ENCODE measurements around the gene DSTYK.
"Not testable (repeated sequence)": the region's sequence is repeated elsewhere in the genome, so short reads cannot be mapped to it uniquely, and the experiment has no call there.

Gene DSTYK

GRCh38 chr1:205170532-205171269, 40.8 kb downstream of the DSTYK start:
- DNase-seq (ENCODE audit: low spot score): no peak

DNA sequence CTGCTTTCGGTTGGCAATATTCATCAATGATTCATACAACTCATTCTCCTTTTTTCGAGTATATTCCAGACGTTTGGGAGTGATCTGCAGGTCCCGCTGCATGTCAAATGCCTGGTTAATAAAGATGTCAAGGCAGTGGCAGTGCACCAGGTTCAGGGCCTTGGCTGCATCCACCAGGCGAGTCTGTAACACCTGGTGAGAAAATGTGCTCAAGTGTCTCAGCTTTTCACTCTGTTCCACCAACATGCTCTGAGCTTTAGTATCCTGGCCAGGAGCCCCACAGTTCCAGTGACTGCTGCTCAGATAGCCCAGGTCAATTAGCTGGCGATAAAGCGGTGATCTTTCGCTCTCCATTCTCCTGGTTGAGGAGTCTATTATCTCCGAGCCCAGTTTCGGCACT, 42.3 kb downstream of the DSTYK start:
- DNase-seq (ENCODE audit: low spot score): no peak

GRCh38 chr1:205168291-205168690, 43.2 kb downstream of the DSTYK start:
- no peak for DNase-seq (ENCODE audit: low spot score)

GRCh38 chr1:205162301-205162700, 49.2 kb downstream of the DSTYK start:
- no peak for DNase-seq (ENCODE audit: low spot score)

DNA sequence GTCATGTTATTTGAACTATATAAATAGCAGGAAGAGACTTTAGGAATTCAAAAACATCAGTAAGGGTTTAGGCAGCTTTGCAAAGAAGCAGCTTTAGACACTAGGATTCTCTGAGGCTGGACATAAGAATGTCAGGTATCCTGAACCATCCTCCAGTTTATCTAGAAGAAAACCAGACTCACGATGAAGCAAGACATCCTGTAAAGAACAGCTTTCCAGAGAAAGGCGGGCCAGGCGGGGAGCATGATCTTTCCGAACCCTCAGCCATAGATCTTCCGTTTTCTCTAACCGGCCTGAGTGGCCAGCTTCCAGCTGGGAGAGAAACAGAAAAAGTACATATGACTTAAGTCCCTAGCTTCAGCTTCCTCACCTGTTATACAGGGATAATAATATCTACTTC, 50.4 kb downstream of the DSTYK start:
- DNase-seq (ENCODE audit: low spot score): no peak

DNA sequence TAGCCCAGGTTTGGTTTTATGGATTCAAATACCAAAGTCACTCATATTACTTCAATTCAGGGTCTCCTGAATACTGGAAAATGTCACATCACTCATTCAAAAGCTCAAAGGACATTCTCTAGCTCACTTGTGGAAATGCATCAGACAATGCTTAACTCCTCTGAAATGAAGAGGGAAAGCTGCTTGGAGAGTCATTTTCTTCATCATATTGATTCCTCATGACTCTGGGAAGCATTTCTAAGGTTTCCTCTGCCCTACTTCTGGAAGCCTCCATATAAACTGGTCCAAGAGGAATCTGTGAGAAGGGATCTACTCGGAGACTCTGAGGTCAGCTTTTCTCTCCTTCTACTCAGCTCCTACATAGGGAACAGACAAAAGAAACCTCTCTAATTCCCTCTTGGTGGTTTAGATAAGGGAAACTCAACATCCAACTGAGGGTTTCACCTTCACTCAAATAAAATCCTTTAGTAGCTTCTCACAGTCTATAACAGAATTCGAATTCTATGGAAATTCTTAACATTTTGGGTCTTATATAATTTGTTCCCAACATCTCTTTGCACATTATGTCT, 53.4 kb downstream of the DSTYK start:
- no peak for DNase-seq (ENCODE audit: low spot score)

DNA sequence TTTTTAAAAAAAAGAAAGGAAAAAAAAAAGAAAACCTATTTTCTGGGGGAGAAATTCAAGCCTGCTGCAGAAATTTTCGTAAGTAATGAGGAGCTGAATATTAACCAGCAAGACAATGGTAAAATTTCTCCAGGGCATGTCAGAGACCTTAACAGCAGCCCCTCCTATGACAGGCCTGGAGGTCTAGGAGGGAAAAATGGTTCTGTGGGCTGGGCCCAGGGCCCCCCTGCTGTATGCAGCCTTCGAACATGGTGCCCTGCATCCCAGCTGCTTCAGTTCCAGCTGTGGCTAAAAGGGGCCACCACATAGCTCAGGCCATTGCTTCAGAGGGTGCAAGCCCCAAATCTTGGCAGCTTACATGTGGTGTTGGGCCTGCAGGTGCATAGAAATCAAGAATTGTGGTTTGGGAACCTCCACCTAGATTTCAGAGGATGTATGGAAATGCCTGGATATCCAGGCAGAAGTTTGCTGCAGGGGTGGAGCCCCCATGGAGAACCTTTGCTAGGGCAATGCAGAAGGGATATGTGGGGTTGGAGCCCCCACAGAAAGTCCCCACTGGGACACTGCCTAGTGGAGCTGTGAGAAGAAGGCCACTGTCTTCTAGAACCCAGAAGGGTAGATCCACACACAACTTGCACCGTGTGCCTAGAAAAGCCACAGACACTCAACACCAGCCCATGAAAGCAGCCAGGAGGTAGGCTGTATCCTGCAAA, 55.7 kb downstream of the DSTYK start:
- not testable (repeated sequence) for DNase-seq (ENCODE audit: low spot score)

DNA sequence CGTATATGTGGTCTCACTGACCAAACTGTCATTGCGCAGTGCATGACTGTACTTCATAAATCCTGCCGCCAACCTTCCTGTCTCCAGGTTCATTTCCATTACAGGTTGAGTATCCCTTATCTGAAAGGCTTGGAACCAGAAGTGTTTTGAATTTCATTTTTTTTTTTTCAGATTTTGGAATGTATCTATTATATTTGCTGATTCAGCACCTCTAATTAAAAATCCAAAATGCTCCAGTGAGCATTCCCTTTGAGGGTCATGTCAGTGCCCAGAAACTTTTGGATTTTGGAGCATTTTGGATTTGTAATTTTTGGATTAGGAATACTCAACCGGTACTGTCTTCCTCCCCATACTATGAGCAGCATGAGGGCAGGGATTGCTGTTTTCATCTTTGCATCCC, 59.0 kb downstream of the DSTYK start:
- DNase-seq (ENCODE audit: low spot score): no peak

DNA sequence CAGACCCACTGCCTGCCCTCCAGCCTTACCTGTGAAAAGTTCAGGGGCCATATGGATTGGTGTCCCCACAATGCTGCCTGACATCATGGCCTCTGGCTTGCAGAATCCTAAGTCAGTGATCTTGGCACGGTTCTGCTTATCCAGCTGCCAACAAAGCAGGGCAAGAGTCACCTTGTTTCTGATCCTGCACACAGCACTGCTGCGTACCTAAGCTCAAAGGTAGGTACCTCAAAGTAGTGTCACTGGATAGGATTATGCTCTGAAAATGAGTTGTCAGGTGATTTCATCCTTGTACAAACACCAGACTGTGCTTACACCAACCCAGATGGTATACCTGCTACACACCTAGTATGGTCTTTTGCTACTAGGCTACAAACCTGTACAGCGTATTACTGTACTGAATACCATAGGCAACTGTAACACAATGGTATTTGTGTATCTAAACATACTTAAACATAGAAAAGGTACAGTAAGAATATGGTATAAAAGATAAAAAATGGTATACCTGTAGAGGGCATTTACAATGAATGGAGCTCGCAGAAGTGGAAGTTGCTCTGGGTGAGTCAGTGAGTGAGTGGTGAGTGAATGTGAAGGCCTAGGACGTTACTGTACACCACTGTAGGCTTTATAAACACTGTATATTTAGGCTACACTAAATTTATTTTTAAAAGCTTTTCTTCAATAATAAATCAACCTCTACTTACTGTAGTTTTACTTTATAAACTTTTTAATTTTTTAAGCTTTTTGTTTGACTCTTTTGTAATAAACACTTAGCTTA, 60.7 kb downstream of the DSTYK start:
- DNase-seq (ENCODE audit: low spot score): no peak

DNA sequence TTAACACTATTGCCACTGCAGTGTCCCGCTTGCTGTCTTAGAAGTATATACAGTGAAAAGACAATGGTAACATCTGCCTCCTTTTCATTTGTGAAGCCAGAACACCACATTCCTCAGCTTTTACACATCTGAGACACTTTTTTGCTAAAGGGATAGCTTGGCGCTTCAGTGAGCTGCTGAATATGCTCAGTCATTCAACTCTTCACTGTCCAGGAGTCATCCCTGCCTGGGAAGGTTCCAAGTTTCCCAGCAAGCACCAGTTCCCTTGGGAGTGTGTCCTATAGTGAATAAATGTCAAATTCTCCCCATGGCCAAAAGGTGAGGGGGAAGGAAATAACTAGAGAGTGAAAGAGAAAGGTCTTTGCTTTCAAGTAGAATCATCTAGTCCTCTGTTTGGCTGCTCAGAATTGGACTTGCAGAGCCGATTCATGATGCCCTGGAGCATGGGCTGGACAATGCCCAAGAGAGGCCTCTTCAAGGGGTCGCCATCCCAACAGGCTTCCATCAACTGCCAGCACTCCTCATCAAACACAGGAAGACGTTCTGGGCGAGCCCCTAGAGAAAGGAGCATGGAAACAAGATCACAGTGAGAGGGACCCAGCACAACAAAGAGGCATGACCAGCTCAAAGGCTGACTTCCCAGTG, 64.2 kb downstream of the DSTYK start:
- DNase-seq (ENCODE audit: low spot score): no peak

- no peak for DNase-seq (ENCODE audit: low spot score)
These were observed 66.8 kb downstream of the DSTYK start for GRCh38 chr1:205144751-205145150.

DNA sequence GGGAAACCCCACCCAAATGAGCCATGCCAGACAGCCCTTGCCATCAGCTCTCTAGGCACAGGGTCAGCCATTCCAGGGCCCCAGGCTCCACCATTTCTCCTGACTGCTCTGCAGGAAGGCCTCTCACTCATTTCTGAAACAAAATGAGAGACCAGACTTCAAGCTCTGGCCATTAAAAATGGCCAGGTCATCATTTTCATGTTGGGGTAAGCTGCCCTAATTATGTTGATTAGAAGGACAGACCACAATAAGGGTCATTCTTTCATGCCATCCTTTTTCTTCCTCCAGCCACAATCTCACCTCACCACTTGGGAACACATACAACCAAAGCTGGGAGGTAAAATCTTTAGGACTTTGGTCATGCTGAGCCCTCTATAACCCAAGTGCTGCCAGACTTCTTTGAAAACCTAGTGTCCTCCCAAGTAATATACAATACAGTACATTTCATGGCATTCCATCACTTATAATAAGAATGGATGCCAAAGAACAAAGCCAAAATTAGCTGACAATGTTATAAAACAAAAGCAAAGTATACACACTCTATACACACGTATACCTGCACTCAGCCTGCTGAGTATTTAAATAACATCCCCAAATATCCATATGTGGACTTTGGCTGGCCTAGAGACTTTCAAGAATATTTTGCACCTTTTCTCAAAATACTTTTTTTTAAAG, 67.3 kb downstream of the DSTYK start:
- DNase-seq (ENCODE audit: low spot score): no peak

- DNase-seq (ENCODE audit: low spot score): no peak
These were observed 69.4 kb downstream of the DSTYK start for GRCh38 chr1:205142102-205142469.

DNA sequence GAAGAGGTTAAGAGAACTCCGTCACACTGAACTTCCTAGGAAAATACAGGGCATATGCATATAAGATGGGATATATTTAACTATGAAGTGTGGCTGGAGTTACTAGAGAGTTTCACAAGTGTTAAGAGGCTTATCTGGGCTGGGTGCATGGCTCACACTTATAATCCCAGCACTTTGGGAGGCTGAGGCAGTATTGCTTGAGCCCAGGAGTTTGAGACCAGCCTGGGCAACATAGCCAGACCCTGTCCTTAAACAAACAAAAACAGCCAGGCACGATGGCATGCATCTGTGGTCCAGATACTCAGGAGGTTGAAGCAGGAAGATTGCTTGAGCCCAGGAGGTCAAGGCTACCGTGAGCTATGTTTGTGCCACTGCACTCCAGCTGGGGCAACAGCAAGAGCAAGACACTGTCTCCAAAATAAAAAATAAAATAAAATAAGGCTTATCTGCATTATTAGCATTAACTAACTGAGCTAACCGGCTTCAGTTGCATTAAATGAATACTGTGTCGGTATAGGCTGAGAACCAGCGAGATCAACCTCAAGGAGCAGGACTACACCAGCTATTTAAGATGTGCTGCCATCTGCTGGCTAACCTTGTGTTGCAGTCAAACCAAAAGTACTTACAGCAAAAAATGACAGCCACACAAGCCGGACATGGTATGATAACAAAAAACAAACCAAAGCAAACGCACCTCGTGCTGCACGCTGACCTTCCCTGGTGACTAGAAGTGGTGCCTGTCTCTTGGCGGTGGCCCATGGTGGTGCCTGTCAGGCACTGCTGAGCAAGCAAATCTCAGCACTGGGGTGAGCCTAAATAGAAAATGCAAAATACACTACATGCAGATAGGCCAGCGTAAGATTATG, 70.0 kb downstream of the DSTYK start:
- peak; percentile 69 for DNase-seq (ENCODE audit: low spot score)

DNA sequence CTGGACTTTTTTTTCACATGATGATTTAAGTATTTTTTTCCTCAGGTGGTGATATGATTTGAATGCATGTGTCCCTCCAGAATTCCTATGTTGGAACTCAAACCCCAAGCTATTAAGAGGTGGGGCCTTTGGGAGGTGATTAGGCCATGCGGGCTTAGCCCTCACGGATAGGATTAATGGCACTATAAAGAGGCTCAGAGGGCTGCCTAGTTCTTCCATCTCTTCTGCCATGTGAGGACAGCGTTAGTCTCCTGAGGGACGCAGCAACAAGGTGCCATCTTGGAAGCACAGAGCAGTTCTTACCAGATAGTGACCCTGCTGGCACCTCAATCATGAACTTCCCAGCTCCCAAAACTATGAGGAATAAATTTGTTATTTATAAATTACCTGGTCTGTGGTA, 71.4 kb downstream of the DSTYK start:
- DNase-seq (ENCODE audit: low spot score): no peak

- DNase-seq (ENCODE audit: low spot score): no peak
These were observed 73.6 kb downstream of the DSTYK start for GRCh38 chr1:205137901-205138300.

DNA sequence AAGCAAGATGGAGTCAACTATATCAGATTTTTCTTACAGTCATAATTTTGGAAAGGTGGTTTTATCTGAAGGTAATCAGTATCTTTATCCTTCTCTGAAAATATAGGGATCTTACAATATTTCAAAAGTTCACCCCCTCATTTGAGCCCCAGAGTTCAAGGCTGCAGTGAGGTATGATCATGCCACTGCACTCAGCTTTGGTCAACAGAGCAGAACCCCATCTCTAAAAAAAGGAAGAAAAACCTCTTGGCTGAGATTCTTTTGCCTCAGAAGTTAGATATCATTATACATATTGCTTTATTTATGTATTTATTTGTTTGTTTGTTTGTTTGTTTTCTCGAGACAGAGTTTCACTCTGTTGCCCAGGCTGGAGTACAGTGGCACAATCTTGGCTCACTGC, 78.2 kb downstream of the DSTYK start:
- DNase-seq (ENCODE audit: low spot score): no peak

- DNase-seq (ENCODE audit: low spot score): no peak
These were observed 82.0 kb downstream of the DSTYK start for GRCh38 chr1:205129447-205130029.

DNA sequence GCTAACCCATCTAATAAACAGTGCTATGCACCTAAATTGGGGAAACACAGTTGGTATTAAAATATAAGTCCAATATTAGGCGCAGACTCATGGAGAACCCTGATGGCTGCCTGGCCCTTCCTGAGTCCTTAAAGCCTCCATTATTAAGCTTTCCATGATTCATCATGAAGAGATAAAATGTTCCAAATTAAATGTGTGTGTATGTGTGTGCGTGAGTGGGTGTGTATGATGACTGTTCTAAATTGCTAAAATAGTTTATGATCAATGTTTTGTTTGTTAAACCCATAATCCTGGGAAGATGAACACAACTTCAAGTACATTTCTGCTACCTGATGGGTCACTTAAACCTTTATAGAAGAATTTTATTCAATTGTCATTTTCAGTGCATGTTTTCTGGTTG, 83.5 kb downstream of the DSTYK start:
- DNase-seq (ENCODE audit: low spot score): no peak

DNA sequence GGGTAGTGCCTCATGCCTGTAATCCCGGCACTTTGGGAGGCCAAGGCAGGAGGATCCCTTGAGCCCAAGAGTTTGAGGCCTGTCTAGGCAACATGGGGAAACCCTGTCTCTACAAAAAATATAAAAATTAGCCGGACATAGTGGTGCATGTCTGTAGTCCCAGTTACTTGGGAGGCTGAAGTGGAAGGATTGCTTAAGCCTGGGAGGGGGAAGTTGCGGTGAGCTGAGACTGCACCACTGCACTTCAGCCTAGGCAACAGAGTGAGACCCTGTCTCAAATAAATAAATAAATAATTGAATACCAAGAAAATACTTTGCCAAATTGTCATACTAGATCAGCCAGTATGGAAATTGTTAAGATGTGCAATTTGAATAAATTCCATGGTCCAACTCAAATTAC, 83.9 kb downstream of the DSTYK start:
- DNase-seq (ENCODE audit: low spot score): no peak
